KOPT-K1 (cell line): Measurements from ENCODE around the gene LEPROT.
"Not testable (repeated sequence)": the region's sequence is repeated elsewhere in the genome, so short reads cannot be mapped to it uniquely, and the experiment has no call there.

Experiments
- H3K27ac ChIP-seq: fragments of 200-600 bp; sonication (generic); 2 replicates; pipeline ENCODE4 v1.5.1; 2016; ENCODE audit warnings: antibody characterized with exemption, mild to moderate bottlenecking, low read depth, low read length; ENCODE audit not compliant: poor library complexity, severe bottlenecking
- H3K36me3 ChIP-seq: fragments of 200-600 bp; sonication (generic); 2 replicates; pipeline ENCODE4 v1.5.1; 2017; ENCODE audit warnings: antibody characterized with exemption, mild to moderate bottlenecking, low read length, moderate library complexity; ENCODE audit not compliant: insufficient read depth
- H3K9me3 ChIP-seq: fragments of 200-600 bp; sonication (generic); 2 replicates; pipeline ENCODE4 v1.5.1; 2017; ENCODE audit warnings: antibody characterized with exemption, low read length, mild to moderate bottlenecking; ENCODE audit not compliant: insufficient read depth, poor library complexity, severe bottlenecking

LEPROT gene

DNA sequence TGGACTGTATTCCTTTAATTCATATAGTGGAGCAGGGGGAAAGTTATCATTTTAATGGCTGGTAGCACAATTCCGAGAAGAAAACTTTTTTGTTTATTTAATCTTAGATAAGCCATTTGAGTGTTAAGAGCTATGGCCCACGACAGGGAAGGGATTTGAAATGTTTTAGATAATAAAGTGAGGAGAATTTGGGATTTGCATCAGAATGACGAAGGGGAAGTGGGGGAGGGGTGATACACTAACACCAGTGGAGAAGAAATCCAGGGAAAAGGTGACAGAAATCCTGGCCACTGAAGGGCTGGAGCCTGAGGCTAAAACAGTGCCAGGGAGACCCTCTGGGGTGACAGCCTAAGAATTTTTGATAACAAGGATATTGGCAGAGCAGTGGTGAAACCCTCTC lies 21.0 kb downstream of the LEPROT start:
- no peaks in the 10 kb centered on the region for H3K36me3 ChIP-seq
- no peak overlapping the region for H3K27ac ChIP-seq
- no peaks in the 10 kb centered on the region for H3K9me3 ChIP-seq

DNA sequence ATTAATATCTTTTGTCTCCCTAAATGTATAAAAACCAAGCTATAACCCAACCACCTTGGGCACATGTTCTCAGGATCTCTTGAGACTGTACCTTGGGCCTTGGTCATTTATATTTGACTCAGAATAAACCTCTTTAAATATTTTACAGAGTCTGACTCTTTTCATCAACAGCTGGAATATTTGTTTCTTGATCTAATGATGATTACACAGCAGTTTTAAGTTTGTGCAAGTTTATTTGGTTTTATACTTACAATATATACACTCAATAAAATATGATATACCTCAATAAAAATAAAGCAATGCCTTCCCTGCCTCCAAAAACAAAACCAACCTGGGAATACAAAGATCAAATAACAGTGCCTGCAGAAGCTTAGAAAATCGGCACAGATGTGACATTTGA lies 22.0 kb downstream of the LEPROT start:
- H3K9me3 ChIP-seq, result no peaks in the 10 kb centered on the region
- H3K27ac ChIP-seq, result no peak overlapping the region
- no peaks in the 10 kb centered on the region for H3K36me3 ChIP-seq

DNA sequence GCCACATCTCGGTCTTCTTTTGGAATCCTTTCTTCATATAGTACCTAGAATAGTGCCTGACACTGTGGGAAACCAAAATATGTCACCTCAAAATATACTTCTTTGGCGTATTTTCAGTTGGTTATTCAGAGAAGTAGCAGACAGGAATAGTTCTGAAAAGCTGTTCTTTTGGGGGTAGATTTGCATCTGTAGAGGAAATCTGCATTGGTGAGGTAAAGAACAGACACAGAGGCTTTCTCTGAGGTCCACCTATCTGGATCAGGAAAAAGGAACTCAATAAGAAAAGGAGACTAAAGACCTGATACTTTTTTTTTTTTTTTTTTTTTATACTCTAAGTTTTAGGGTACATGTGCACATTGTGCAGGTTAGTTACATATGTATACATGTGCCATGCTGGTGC lies 23.2 kb downstream of the LEPROT start:
- Histone ChIP-seq H3K27ac (no peak overlapping the region), H3K9me3 (no peaks in the 10 kb centered on the region), H3K36me3 (no peaks in the 10 kb centered on the region)

DNA sequence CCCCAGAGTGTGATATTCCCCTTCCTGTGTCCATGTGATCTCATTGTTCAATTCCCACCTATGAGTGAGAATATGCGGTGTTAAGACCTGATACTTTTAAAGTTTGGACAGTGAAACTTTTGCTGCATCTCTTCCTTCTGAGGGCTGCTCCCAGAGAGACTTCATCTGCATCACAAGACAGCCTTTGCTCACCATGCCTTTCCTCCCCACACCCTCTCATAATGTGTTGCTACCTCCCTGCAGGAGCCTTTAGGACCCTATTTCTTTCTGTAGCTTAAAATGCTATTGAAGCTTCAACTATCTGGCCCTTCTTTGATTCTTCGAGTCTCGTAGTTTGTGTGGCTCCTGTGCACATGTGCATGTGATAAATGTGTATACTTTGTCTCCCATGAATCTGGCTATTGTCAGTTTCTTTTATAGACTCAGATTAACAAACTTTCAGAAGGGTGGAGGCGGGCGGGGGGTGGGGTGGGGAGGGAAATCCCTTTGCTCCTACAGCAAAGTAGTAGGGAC lies 23.7 kb downstream of the LEPROT start:
- Histone ChIP-seq H3K36me3 (no peaks in the 10 kb centered on the region), H3K9me3 (no peaks in the 10 kb centered on the region), H3K27ac (no peak overlapping the region)

DNA sequence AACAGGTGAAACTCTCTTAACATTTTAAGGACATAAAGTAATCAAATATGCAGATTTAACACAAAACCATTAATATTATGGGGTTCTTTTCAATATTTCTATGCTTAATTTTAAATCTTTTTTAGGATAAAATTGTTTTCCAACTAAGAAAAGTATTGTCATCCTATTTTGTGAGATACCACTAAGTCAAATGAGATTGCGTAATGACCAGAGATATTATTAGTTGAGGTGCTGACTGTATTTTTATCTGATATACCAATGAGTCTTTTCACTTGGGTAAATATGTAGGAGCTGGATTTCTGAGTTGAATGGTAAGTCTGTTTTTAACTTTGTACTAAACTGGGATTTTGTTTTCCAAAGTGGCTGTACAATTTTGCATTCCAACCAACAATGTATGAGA lies 25.4 kb downstream of the LEPROT start:
- H3K27ac ChIP-seq, result no peak overlapping the region

DNA sequence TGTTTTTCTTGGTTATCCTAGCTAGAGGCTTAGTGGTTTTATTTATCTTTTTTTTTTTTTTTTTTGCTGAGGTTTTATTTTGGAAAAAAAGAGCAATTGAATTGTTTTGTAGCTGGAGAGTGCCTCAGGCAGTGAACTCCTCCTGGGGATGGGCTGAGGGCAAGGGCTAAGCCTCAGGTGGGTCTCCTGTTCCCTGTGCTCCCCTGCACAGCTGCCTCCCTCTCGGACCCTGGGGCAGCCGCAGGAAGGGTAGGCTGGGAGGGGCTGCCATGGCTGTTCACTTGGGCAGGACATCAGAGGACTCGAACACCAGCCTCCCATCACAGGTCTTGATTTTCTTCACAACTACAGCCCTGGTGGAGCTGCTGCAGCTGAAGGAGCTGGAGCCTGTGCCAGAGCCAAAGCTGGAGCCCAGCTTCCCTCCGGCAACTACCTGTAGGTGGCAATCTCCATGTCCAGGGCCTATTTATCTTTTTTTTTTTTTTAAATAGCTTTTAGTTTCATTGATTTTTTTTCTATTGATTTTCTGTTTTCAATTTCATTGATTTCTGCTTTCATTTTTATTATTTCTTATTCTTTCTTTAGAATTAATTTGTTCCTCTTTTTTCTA lies 28.9 kb downstream of the LEPROT start:
- Histone ChIP-seq H3K9me3 (no peaks in the 10 kb centered on the region), H3K27ac (no peak overlapping the region), H3K36me3 (no peaks in the 10 kb centered on the region)

More for the DNA sequence above, 25.4 kb downstream of the LEPROT start:
- Histone ChIP-seq H3K9me3 (no peaks in the 10 kb centered on the region), H3K36me3 (no peaks in the 10 kb centered on the region)

DNA sequence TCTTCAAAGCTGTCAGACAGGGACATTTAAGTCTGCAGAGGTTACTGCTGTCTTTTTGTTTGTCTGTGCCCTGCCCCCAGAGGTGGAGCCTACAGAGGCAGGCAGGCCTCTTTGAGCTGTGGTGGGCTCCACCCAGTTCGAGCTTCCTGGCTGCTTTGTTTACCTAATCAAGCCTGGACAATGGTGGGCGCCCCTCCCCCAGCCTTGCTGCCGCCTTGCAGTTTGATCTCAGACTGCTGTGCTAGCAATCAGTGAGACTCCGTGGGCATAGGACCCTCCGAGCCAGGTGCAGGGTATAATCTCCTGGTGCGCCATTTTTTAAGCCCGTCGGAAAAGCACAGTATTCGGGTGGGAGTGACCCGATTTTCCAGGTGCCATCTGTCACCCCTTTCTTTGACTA lies 35.2 kb downstream of the LEPROT start:
- not testable (repeated sequence) for H3K36me3 ChIP-seq, H3K9me3 ChIP-seq, H3K27ac ChIP-seq

DNA sequence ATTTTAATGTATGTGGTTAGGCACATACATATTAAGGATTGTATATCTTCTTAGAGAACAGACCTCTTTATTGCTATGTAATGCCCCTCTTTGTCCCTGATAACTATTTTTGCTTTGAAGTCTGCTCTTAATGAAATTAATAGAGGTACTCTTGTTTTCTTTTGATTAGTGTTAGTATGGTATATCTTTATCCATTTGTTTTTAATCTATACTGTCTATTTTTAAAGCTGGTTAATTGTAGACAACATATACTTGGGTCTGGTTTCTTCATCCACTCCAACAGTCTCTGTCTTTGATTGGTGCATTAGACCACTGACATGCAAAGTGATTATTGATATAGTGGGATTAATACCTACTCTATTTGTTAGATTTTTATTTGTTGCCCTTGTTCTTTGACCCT lies 36.0 kb downstream of the LEPROT start:
- H3K9me3 ChIP-seq, result no peaks in the 10 kb centered on the region
- no peak overlapping the region for H3K27ac ChIP-seq
- H3K36me3 ChIP-seq, result no peaks in the 10 kb centered on the region

DNA sequence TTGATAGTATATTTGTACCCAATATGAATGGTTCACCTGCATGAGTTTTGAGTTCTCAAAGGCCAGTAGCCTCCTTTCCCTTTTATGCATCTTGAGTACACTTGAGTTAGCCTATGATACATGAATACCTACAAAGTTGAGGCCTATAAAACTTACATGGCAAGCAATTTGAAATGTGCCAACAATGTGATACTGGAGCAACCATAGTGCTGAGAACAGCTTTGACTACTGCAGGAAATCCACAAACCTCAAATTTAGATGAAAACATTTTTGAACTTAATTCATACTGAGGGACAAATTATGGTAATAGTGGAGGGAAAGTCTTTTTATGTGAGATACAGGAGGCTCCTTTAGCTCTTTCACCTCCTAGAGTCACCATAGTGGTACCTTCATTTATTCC lies 37.4 kb downstream of the LEPROT start:
- Histone ChIP-seq H3K9me3 (no peaks in the 10 kb centered on the region), H3K27ac (no peak overlapping the region), H3K36me3 (no peaks in the 10 kb centered on the region)

DNA sequence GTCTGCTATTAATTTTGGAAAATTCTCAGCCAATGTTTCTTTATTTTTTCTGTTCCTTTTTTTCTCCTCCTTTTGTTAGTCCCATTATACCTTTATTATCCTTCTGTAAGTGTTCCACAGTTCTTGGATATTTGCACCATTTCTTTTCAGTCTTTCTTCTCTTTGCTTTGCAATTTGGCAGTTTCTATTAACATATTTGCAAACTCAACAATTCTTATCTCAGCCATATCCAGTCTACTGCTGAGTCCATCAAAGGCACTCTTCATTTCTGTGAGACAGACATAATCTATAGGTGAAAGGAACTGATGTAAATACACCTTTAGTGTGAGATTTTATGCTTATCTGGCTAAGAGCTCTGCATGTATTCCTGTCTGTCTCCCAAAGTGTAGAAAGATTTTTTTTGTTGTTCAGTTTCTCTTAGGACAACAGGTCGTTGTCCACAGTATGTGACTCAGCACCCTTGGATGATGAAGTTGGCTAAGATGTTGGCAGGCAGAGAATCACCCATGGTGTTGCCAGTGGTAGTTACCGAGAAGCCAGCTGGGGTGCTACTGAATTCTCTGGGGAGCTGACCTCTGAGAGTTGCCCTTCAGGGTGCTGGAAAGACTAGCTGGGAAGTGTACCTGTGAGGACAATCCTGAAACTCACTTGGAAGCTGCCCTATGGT lies 38.4 kb downstream of the LEPROT start:
- Histone ChIP-seq H3K9me3 (no peaks in the 10 kb centered on the region), H3K36me3 (no peaks in the 10 kb centered on the region), H3K27ac (no peak overlapping the region)

DNA sequence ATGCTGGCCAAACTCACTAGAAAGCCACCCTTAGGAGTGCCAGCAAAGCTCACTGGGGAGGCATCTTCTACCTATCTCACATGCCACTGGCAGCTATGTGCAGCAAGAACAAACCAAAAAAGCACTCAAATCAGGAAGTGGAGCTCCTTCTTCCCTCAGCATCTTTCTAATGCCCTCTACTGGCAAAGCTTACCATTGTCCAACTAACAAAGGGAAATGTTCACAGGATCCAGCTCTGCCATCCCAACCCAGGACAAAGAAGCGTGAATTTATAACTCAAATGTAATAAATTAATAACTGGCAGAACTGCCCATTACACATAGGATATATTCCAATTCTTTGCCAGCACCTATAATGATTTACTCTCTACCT lies 38.9 kb downstream of the LEPROT start:
- H3K27ac ChIP-seq, result no peak overlapping the region
- H3K9me3 ChIP-seq, result no peaks in the 10 kb centered on the region
- H3K36me3 ChIP-seq, result no peaks in the 10 kb centered on the region

DNA sequence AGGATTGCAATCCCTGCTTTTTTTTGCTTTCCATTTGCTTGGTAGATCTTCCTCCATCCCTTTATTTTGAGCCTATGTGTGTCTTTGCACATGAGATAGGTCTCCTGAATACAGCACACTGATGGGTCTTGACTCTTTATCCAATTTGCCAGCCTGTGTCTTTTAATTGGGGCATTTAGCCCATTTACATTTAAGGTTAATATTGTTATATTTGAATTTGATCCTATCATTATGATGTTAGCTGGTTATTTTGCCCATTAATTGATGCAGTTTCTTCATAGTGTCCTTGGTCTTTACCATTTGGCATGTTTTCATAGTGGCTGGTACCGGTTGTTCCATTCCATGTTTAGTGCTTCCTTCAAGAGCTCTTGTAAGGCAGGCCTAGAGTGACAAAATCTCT lies 45.4 kb downstream of the LEPROT start:
- not testable (repeated sequence) for H3K27ac ChIP-seq, H3K36me3 ChIP-seq, H3K9me3 ChIP-seq

DNA sequence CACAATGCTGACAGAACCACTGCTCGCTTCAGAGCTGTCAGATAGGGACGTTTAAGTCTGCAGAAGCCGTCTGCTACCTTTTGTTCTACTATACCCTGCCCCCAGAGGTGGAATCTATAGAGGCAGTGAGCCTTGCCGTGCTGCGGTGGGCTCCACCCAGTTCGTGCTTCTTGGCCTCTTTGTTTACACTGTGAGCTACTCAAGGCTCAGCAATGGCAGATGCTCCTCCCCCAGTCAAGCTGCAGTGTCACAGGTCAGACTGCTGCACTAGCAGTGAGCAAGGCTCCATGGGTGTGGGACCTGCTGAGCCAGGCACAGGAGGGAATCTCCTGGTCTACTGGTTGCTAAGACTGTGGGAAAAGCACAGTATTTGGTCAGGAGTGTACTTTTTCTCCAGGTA lies 47.1 kb downstream of the LEPROT start:
- Histone ChIP-seq H3K27ac (no peak overlapping the region), H3K9me3 (no peaks in the 10 kb centered on the region), H3K36me3 (no peaks in the 10 kb centered on the region)

DNA sequence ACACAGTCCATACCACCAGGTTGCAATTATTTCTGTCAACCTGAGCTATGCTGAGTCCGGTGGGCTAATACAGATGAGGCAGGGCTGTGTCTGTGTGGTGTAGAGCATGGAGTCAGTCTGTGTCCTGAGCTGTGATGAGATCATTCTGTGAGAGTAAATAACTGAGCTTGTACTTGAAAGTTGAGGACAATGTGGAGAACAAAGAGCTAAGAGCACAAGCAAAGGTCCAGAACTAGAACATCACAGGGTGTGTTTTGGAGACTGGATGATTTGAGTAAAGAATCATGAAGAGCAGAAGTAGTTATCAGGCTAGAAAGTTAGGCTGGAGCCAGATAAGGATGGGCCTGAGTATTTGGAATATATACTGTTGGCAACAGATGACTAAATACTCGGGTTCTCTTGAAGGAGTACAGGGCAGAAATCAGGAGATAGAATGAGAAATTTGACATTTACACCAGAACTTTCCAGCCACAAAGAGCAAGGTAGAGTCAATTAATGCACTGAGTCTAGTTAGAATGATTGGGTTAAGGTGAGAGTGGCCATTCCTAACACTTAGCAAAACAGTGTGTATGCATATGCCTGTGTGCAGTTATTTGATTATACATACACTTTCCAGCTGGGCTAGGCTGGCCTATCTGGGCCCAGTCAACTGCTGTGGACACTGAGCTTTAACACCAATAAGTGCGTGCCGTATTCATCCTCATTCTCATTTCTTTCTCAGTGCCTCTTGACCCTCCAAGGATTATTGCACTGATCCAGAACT lies 48.8 kb downstream of the LEPROT start:
- Histone ChIP-seq H3K9me3 (no peaks in the 10 kb centered on the region), H3K36me3 (no peaks in the 10 kb centered on the region), H3K27ac (no peak overlapping the region)

DNA sequence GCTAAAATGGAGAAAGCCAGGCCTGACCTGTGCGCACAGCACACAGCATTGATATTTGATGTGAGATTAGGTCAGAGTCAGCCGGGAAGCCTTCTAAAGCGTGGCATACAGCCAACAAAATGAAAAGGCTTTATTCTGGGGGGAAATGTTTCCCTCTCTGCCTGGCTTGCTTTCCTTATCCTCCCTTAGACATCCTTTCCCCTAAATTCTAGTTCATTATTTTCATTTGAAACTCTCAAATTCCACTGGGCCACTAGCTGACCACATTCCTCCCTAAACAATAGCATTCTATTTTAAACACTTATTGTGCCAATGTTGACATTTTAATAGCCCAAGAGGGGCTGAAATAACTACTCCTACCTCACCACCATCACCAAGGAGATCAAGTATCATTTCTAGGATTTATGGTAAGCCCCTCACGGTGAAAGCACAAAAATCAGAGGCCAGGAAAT lies 49.4 kb downstream of the LEPROT start:
- Histone ChIP-seq H3K27ac (no peak overlapping the region), H3K36me3 (no peaks in the 10 kb centered on the region), H3K9me3 (no peaks in the 10 kb centered on the region)
